HG03025 (cell line): ENCODE data around the gene CDC25A.

ENCODE experiments used
- ATAC-seq: cut with Tn5 transposase; IDR thresholded peaks from one replicate; pipeline ENCODE4 v1.9.1; 2021; ENCODE audit warnings: mild to moderate bottlenecking, moderate library complexity; ENCODE audit not compliant: unreplicated experiment, low FRiP score

CDC25A gene

GRCh38 chr3:48199117-48199516, 10.9 kb upstream of the CDC25A start:
- no peak for ATAC-seq

- no peak for ATAC-seq
These were observed 8.4 kb upstream of the CDC25A start for GRCh38 chr3:48196611-48197010.

GRCh38 chr3:48194446-48195071, 6.3 kb upstream of the CDC25A start:
- no peak for ATAC-seq

- ATAC-seq, result no peak
These were observed 2.7 kb upstream of the CDC25A start for GRCh38 chr3:48190911-48191310.

GRCh38 chr3:48189321-48189720, 1.1 kb upstream of the CDC25A start:
- ATAC-seq, result no peak

GRCh38 chr3:48187579-48188265, 495 bp downstream of the CDC25A start:
- ATAC-seq, result peak; percentile 25

GRCh38 chr3:48187301-48187578, 977 bp downstream of the CDC25A start:
- ATAC-seq, result no peak

- no peak for ATAC-seq
These were observed 1.5 kb downstream of the CDC25A start for GRCh38 chr3:48186631-48187300.

- no peak for ATAC-seq
These were observed 3.1 kb downstream of the CDC25A start for GRCh38 chr3:48185129-48185528.

- no peak for ATAC-seq
These were observed 3.9 kb downstream of the CDC25A start for GRCh38 chr3:48184299-48184698.

- ATAC-seq, result no peak
These were observed 7.5 kb downstream of the CDC25A start for GRCh38 chr3:48180531-48181253.

GRCh38 chr3:48180021-48180420, 8.2 kb downstream of the CDC25A start:
- ATAC-seq, result no peak

- ATAC-seq, result no peak
These were observed 10.1 kb downstream of the CDC25A start for GRCh38 chr3:48178072-48178471.

GRCh38 chr3:48157950-48158376, 30.3 kb downstream of the CDC25A start:
- ATAC-seq, result no peak

GRCh38 chr3:48157202-48157840, 30.9 kb downstream of the CDC25A start:
- ATAC-seq, result no peak

- no peak for ATAC-seq
These were observed 32.1 kb downstream of the CDC25A start for GRCh38 chr3:48156163-48156562.

- ATAC-seq, result no peak
These were observed 33.1 kb downstream of the CDC25A start for GRCh38 chr3:48155122-48155521.

GRCh38 chr3:48151807-48152427, 36.3 kb downstream of the CDC25A start:
- ATAC-seq, result no peak

GRCh38 chr3:48151058-48151806, 37.0 kb downstream of the CDC25A start:
- no peak for ATAC-seq

GRCh38 chr3:48143992-48144391, 44.2 kb downstream of the CDC25A start:
- no peak for ATAC-seq
